Amniotic epithelial cell (primary cell): ENCODE results near the gene SRY.
A peak's percentile ranks its signal among the peaks of the same experiment; 100 is the strongest.

Source experiments
- DNase-seq: peaks from one replicate; pipeline ENCODE4 v3.0.0-alpha.2; 2010; ENCODE audit warnings: low read depth

The SRY gene

DNA sequence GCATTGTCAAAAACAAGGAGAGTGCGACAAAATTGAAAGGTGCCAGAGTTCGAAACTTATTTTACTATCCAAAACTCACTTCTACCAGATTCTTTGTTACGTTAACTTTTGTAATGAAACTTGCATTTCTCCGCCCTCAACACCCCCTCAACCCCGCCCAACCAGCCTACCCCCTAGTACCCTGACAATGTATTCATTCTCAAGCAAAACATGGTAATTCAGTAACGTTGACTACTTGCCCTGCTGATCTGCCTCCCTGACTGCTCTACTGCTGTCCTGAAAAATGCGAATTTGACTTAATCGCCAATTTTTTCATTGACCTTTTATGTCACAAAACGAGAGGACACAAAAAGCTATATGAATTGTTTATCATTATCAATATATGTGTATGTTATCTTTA, at the start of gene SRY:
TSS of gene SRY (minus strand) at position 83 of the 400 bp plus-strand sequence. CDS start at position 4, 79 bp downstream.
- DNase-seq: no peak

DNA sequence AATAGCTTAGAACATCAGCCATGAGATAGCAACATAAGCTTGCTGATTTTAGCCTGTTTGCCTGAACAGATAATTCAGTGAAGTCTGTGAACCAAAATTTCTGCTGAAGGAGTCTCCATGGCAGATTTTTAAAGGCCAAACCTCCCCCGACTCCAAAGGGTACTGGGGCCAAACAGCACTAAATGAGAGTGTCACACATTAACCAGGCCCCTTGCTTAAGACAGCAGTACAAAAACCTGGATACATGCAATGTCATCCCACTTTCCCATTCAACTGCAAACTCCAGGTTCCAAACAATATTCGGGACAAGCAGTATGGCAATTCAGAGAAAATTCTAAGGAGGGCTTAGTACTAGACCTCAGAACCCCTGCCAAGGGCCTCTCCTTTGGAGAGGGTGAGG, 49.6 kb upstream of the SRY start:
- no peak for DNase-seq

DNA sequence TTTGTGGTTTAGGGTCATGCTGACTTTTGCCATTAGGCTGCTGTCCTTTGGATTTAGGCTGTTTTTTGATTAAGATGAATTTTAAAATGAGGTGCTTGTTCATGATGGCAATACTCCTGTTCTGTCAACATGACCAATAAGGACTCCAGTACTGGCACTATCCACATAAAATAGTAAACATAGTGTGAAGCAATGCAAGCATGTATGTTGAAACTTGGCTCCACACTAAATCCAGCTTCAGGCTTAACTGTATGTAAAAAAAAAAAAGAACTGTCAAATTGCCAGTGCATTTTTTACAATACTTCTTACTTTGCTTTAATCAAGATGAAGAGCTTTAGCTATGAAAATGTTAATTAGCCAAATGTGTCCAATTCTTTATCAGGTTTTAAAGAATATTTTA, 47.7 kb upstream of the SRY start:
- DNase-seq: peak; percentile 76

DNA sequence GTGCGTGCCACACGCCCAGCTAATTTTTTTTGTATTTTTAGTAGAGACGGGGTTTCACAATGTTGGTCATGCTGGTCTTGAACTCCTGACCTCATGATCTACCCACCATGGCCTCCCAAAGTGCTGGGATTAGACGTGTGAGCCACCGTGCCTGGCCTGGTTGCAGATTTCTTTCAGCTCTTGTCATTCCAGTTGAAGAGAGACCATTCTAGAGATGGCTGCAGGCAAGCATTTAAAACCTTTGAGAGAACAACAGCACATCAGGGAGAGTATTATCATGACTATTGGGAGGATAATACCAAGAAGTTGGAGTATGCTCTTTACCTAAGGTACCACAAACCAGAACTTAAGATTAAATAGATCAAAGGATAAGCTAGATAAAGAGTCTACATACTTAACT, 41.0 kb upstream of the SRY start:
- no peak for DNase-seq

DNA sequence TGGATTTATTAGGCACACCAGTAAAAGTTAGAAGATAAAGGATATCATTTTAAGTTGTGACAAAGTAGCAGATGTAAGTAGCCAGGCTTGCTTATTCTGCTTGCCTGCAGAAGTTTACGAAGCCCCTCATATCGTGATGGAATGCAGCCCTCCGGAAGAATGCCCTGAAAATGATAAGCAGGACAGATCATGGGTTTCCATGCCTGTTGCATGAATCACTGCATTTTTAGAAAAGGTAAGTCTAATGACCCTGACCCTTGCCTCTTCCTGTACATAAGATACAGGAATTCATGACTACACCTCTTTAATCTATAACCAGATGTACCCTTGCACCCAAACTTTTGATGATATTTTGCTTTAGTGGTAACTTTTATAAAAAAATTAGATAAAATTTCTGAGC, 37.0 kb upstream of the SRY start:
- no peak for DNase-seq

DNA sequence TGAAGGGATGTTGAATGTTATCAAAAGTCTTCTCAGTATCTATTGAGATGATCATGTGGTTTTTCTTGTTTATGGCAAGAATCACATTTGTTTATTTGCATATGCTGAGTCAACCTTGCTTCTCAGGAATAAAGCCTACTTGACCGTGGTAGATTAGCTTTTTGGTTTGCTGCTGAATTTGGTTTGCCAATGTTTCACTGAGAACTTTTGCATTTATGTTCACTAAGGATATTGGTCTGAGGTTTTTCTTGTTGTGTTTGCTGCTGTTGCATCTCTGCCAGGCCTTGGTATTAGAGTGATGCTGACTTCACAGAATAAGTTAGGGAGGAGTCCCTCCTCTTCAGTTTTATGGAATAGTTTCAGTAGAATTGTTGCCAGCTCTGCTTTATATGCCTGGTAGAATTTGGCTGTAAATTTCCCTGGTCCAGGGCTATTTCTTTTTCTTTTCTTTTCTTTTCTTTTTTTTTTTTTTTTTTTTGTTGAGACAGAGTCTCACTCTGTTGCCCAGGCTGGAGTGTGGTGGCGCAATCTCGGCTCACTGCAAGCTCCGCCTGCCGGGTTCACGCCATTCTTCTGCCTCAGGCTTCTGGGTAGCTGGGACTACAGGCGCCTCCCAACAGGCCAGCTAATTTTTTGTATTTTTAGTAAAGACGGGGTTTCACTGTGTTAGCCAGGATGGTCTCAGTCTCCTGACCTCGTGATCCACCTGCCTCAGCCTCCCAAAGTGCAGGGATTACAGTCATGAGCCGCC, 29.8 kb upstream of the SRY start:
- peak; percentile 55 for DNase-seq

DNA sequence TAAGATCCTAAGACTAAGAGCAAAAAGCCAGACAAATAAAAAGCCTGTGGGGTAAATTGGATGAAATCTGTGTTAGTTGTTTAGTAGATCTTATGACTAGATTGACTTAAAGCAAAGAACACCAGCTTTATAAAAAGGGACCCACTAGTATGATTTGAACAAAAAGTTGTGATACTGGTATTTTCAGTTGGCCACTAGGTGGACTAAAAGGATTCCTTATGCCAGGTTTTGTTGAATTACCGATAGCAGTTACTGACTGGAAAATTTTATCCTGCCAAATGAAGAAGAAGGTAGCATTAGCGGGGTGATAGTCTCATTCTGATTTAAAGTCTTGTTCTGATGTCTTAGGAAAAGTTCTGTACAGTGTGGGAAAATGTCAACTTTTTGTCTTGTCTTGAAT, 12.8 kb upstream of the SRY start:
- DNase-seq: peak; percentile 30

DNA sequence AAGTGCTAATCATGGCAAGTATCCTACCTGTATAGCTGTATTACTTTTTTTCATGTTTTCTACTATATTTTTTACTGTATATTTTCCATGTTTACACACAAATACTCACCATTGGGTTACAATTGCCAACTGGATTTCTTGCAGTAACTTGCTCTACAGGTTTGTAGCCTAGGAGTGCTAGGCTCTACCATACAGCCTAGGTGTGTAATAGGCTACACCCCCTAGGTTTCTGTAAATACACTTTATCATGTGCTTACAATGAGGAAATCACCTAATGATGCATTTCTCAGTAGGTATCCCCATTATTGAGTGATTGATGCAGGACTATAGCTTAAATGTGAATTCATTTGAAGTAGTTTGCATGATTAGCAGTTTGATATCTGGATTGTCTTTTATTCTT, 10.5 kb upstream of the SRY start:
- DNase-seq: no peak

DNA sequence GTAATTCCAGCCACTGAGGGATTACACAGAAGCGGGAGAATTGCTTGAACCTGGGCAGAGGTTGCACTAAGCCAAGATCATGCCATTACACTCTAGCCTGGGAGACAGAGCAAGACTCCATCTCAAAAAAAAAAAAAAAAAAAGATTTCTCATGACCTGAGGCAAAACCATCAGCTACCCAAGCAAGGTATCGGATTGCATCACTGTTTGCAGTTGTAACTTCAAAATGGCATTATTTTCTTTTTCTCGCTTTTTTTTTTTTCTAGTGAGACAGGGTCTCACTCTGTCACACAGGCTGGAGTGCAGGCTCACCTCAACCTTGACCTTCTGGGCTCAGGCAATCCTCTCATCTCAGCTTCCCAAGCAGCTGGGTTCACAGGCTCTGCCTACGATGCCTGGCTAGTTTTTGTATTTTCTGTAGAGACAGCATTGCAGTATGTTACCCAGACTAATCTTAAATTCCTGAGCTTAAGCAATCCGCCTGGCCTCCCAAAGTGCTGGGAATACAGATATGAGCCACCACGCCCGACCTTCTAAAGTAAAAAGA, 9.6 kb upstream of the SRY start:
- peak; percentile 50 for DNase-seq

DNA sequence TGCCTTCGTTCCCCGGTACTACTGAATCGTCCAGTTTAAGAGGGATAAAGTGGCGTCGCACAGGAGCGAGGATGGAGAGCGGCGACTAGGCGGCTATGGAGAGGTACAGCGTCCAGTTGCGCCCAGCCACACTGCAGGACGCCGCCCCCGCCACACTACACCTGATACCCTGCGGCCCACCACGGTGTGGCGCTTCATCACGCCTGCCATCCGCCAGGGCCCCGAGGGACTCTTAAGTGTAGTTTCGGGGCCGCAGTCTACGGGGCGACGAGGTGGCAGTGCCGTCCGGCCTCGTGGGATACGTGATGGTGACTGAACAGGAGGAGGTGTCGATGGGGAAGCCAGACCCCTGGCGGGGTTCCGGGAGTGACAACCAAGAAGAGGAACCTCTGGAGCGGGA, 2.3 kb upstream of the SRY start:
- no peak for DNase-seq

DNA sequence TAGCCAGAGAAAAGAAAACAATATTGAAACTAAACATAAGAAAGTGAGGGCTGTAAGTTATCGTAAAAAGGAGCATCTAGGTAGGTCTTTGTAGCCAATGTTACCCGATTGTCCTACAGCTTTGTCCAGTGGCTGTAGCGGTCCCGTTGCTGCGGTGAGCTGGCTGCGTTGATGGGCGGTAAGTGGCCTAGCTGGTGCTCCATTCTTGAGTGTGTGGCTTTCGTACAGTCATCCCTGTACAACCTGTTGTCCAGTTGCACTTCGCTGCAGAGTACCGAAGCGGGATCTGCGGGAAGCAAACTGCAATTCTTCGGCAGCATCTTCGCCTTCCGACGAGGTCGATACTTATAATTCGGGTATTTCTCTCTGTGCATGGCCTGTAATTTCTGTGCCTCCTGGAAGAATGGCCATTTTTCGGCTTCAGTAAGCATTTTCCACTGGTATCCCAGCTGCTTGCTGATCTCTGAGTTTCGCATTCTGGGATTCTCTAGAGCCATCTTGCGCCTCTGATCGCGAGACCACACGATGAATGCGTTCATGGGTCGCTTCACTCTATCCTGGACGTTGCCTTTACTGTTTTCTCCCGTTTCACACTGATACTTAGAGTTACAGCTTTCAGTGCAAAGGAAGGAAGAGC, 488 bp downstream of the SRY start:
- DNase-seq: peak; percentile 3
